Measurements from ENCODE around the gene EIF4G3. TPM values are rescaled to one million over a fixed set of nuclear protein-coding genes. Genes with fewer than 3 reads are reported as not detected.
A peak's percentile ranks its signal among the peaks of the same experiment; 100 is the strongest.

The EIF4G3 gene
- total RNA-seq, 1 experiment from 2014 or later: 72.0 TPM

GRCh38 chr1:21217812-21218596, 41.3 kb upstream of the EIF4G3 start:
- Histone ChIP-seq H3K4me2 (ENCODE audit: insufficient read depth, insufficient read length, low read length) (no peak overlapping the region), H4K8ac (replicated peaks; ENCODE audit: insufficient read length, low read depth, low read length) (no peak overlapping the region), H4K5ac (ENCODE audit: insufficient read length, low read depth, low read length) (no peak overlapping the region), H3K56ac (ENCODE audit: insufficient read length, low read depth, low read length) (no peak overlapping the region), H3K18ac (ENCODE audit: insufficient read length, low read depth, low read length) (peak overlapping the region; percentile 51), H2BK120ac (ENCODE audit: low read depth, low read length, poor library complexity, severe bottlenecking) (no peak overlapping the region), H3K79me1 (ENCODE audit: insufficient read depth, low read depth, low read length, poor library complexity, severe bottlenecking) (no peaks in the 10 kb centered on the region), H3K4me1 (ENCODE audit: insufficient read depth, low read length) (no peaks in the 10 kb centered on the region; the same call in 1 of the 2 replicates), H4K20me1 (ENCODE audit: control insufficient read depth, insufficient read depth, insufficient read length) (no peaks in the 10 kb centered on the region), H2BK5ac (ENCODE audit: insufficient read length, low read length) (no peak overlapping the region), H3K4ac (ENCODE audit: low read depth, low read length) (no peak overlapping the region), H3K23me2 (ENCODE audit: insufficient read length, low read depth, low read length, poor library complexity, severe bottlenecking) (no peaks in the 10 kb centered on the region), H3K27me3 (ENCODE audit: insufficient read depth, low read length) (no peaks in the 10 kb centered on the region), H3K27ac (ENCODE audit: insufficient read length, low read depth, low read length) (no peak overlapping the region), H3K23ac (ENCODE audit: insufficient read length, low read depth, low read length) (no peak overlapping the region), H4K91ac (ENCODE audit: insufficient read length, low read depth, low read length) (no peak overlapping the region), H2AK5ac (ENCODE audit: insufficient read length, low read length) (no peak overlapping the region), H2BK12ac (ENCODE audit: insufficient read length, low read depth, low read length) (no peak overlapping the region), H2BK15ac (ENCODE audit: low read depth, low read length) (no peak overlapping the region), H3K14ac (ENCODE audit: insufficient read depth, low read length) (peak overlapping the region; percentile 36; the same call in 1 of the 2 replicates), H3K9me3 (ENCODE audit: control insufficient read depth, low read depth, low read length) (no peaks in the 10 kb centered on the region), H2AFZ (ENCODE audit: low read length) (no peak overlapping the region), H3K9ac (ENCODE audit: extremely low read depth, insufficient read length, low read length) (no peak overlapping the region), H3T11ph (ENCODE audit: low read length) (no peak overlapping the region), H2BK20ac (ENCODE audit: low read depth, low read length, poor library complexity, severe bottlenecking) (no peak overlapping the region), H3K79me2 (ENCODE audit: insufficient read depth, low read length) (no peaks in the 10 kb centered on the region)
- Mint-ChIP-seq H3K36me3 (ENCODE audit: insufficient read depth in 1 of 3, low read depth in 3 of 3) (peaks cover 2 to 19% (median 17%) of the 10 kb centered on the region in 3 experiments), H3K4me1 (peaks cover 2 to 15% of the 10 kb centered on the region in 2 experiments; a peak in 3 of 4 replicates), H3K27me3 (ENCODE audit: low read depth) (no peaks in the 10 kb centered on the region), H3K4me3 (no peak overlapping the region), H3K27ac (peak overlapping the region in 1 of 3 experiments; percentile 62; a peak in 1 of 7 replicates), H3K9me3 (no peaks in the 10 kb centered on the region)
- peak; percentile 93 for DNase-seq
- WGBS (ENCODE audit: extremely low coverage, insufficient read length, low lambda C conversion rate): no CpG with 5 or more reads among the region's 20 CpGs
- peak; percentile 81 for TF ChIP-seq CTCF (conservative IDR thresholded peaks at IDR 0.05)
